CD4-positive, alpha-beta T cell treated with Interleukin-2 at 100 ng/mL for 4 hours (primary cell): ENCODE measurements around the gene SAMD4A.

ENCODE experiments used
- DNase-seq: peaks from one replicate; pipeline ENCODE4 v3.0.0-alpha.2; 2020; ENCODE audit warnings: low spot score

SAMD4A gene

GRCh38 chr14:54566410-54567223 lies at the start of gene SAMD4A:
Gene SAMD4A, plus strand, starts transcription at chr14:54567128. Its CDS starts 789 bp downstream, at chr14:54567917.
- peak; percentile 59 for DNase-seq

- no peak for DNase-seq
Measured at GRCh38 chr14:54524410-54524809, 42.5 kb upstream of the SAMD4A start.

GRCh38 chr14:54528973-54529372 lies 38.0 kb upstream of the SAMD4A start:
- DNase-seq, result no peak

GRCh38 chr14:54529811-54530210 lies 37.1 kb upstream of the SAMD4A start:
- DNase-seq, result no peak

GRCh38 chr14:54532111-54533012 lies 34.6 kb upstream of the SAMD4A start:
- DNase-seq, result no peak

- no peak for DNase-seq
Measured at GRCh38 chr14:54533100-54533499, 33.8 kb upstream of the SAMD4A start.

- no peak for DNase-seq
Measured at GRCh38 chr14:54535126-54535525, 31.8 kb upstream of the SAMD4A start.

- no peak for DNase-seq
Measured at GRCh38 chr14:54535646-54536045, 31.3 kb upstream of the SAMD4A start.

- no peak for DNase-seq
Measured at GRCh38 chr14:54537651-54538050, 29.3 kb upstream of the SAMD4A start.

- DNase-seq, result no peak
Measured at GRCh38 chr14:54538055-54538454, 28.9 kb upstream of the SAMD4A start.

- no peak for DNase-seq
Measured at GRCh38 chr14:54547583-54547982, 19.3 kb upstream of the SAMD4A start.

- DNase-seq, result no peak
Measured at GRCh38 chr14:54548491-54548890, 18.4 kb upstream of the SAMD4A start.

- no peak for DNase-seq
Measured at GRCh38 chr14:54549862-54550261, 17.1 kb upstream of the SAMD4A start.

- DNase-seq, result no peak
Measured at GRCh38 chr14:54550514-54550913, 16.4 kb upstream of the SAMD4A start.

- DNase-seq, result no peak
Measured at GRCh38 chr14:54554401-54554800, 12.5 kb upstream of the SAMD4A start.

- DNase-seq, result no peak
Measured at GRCh38 chr14:54555651-54556050, 11.3 kb upstream of the SAMD4A start.

GRCh38 chr14:54556535-54556934 lies 10.4 kb upstream of the SAMD4A start:
- no peak for DNase-seq

GRCh38 chr14:54562334-54562733 lies 4.6 kb upstream of the SAMD4A start:
- no peak for DNase-seq

- peak; percentile 64 for DNase-seq
Measured at GRCh38 chr14:54564071-54564867, 2.7 kb upstream of the SAMD4A start.

- DNase-seq, result peak; percentile 47
Measured at GRCh38 chr14:54564868-54565784, 1.8 kb upstream of the SAMD4A start.

- peak; percentile 83 for DNase-seq
Measured at GRCh38 chr14:54565785-54566409, 1.0 kb upstream of the SAMD4A start.
